GM21723 (cell line): ENCODE data around the gene TMEM176A.

Source experiments
- ATAC-seq: cut with Tn5 transposase; IDR thresholded peaks from one replicate; pipeline ENCODE4 v1.9.1; 2021; ENCODE audit warnings: mild to moderate bottlenecking, moderate library complexity; ENCODE audit not compliant: unreplicated experiment

Gene TMEM176A

GRCh38 chr7:150846291-150847115 is 45.9 kb downstream of the TMEM176A start:
- ATAC-seq: no peak

- no peak for ATAC-seq
These were observed 47.0 kb downstream of the TMEM176A start for GRCh38 chr7:150847536-150847935.

GRCh38 chr7:150848111-150848510 is 47.5 kb downstream of the TMEM176A start:
- ATAC-seq: no peak

GRCh38 chr7:150848561-150849115 is 48.1 kb downstream of the TMEM176A start:
- no peak for ATAC-seq

DNA sequence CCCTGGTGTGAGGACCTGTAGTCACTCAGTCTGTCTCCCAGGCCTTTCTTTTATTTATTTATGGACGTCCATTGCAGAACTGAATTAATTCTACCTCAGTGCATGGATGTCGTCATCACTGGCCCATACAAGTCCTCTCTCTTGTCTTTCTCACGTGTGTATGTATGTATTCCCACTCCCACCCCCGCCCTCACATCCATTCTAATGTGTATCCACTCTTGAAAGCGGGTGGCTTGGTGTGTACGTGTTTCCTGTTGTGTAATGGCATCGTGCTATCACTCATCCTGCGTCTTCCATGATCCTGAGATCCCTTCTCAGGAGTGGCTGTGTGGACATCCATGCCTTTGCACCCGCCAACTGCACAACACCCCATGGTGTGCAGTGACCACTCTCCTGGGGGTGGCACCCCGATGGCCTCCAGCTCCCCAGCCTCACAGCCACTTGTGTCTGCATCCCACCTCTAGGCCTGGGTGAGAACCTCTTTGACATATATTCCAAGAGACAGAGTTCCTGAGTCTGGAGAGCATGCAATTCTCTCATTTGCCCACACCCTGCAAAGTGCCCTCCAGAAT is 48.7 kb downstream of the TMEM176A start:
- ATAC-seq: no peak

- ATAC-seq: no peak
These were observed 49.7 kb downstream of the TMEM176A start for GRCh38 chr7:150850273-150850672.

DNA sequence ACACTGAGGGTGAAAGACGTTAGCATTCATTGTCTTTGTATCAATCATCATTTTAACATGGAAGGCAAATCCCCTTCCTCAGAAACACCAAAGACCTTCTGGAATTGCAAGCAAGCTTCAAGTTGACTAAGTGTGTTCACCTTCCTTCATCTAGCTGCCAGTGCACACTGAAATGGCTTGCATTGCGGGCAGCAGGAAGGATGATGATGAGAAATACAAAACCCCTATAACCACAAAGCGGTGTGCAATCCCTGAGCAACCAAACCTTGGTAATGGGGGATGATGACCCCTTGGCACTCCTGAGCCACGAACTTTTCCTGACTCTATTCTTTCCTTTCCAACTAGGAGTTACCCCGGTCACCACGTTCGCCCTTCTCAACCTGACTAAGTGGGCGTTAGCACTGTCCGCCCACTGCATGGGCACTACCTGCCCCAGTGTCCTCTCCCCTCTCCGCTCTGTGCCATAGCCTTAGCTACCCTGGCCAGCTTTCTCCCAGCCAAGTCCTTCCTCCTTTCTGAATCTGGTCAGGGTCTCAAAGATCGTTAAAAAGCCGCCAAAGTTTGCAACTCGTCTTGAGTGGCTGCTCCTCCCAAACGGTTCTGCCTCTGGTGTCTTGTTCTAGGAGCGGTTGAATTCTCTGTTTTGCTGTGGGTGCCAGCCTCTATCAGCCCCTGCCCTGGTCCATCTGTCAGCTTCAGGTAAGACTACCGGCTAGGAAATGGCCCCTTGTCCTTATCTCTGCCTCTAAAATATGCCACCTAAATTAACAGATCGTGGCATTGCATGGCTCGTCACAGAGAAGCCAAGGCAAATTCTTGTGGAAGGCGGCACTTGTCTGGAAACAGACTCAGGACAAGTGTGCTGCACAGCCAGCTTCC is 51.2 kb downstream of the TMEM176A start:
- ATAC-seq: no peak

DNA sequence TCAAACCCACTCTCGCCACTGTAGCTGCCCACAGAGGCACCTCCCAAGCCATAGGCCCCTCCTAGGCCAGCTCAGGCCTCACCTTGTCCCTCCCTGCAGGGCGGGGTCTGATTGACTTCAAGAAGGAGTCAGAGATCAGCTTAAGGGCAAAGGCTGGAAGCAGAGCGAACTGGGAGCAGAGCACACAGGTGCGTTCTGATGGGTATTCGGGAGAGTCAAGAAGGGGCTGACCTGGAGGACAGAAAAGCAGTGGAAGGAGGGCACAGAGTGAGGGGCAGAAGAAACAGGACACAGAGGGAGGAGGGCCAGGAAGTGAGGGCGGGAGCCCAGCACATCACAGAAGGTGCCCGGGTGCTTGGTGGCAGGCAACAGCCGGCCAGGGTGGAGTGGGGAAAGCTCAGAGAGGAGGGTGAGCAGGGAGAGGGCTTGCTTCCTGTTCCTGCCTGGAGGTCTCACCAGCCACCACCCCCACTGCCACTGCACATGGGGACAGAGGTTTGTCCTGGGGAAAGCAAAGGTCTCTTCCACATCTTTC is 51.9 kb downstream of the TMEM176A start, which contains the start of gene AOC1:
Gene AOC1 (plus strand): TSS at position 147 of the 535 bp plus-strand sequence. CDS start 3,954 bp downstream, outside the sequence.
- no peak for ATAC-seq

DNA sequence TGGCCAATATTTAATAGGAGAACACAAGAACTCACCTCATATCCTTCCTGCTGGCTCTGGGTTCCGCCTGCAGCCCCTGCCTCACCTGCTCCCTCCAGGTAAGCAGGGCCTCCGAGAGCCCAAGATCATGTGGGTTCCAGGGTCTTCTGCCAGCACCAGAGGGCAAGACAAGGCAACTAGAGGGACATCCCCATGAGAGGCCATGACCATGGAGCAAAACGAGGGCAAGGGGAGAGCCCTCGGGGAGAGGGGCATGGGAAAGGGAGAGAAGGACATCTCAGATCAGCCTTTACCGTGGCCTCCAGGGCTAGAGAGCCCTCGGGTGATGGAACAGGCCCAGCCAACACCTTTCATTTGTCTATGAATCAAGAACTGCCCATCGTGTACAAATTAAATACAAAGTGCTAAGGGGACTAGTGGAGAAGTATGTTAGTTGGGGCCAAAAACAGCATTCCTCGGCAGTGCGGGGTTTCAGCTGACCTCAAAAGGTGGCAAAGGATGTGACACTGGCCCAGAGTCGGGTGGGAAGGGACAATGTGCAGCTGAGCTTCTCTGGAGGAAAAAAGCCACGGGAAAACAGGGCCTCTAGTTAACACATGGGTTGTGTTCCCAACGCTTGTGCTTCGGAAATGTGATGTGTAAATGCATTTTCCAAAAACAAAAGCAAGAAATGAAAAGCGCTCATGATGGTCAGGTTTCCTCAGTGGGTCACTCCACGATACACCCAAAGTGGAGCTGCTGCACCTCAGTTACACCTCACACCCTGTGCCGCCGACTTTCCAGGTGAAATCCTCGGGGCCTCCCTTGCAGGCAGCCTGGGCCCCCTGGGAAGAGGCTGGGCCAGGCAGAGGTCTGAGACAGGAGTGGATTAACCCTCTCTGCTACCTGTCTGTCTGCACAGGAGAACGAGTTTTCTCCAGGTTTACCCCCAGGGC is 53.8 kb downstream of the TMEM176A start:
- no peak for ATAC-seq
